OCI-M1 (cell line): Measurements from ENCODE around the gene GAL3ST3.
"Not testable (repeated sequence)": the region's sequence is repeated elsewhere in the genome, so short reads cannot be mapped to it uniquely, and the experiment has no call there.

Experiments used
- DNase-seq: peaks from one replicate; lab custom pipeline; 2025; lab: John Stamatoyannopoulos, UW

Gene GAL3ST3

GRCh38 chr11:66012946-66013761 is 35.8 kb downstream of the GAL3ST3 start:
- peak; percentile 48 for DNase-seq

DNA sequence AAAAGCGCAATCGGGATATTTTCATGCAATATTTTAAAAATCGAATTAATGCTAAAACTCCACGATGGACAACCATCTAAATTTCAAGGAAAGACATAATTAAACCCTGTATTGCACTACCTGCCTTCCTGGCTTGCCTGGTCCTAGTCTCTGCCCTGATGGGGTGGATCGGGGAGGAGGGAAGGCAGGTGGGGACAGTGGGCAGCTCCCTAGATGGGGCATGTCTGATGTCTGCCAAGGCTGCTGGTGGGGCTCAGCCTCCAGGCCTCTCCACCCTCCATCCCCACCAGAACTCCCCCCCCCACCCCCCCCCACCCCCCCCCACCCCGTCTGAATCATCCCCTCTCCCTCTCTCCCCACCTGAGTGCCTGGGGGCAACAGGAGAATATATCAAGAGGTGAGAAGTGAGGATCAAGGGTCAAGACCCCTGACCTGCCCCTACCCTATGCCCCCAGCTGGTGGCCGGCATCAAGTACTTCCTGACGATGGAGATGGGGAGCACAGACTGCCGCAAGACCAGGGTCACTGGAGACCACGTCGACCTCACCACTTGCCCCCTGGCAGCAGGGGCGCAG is 36.5 kb downstream of the GAL3ST3 start:
- no peak for DNase-seq

- DNase-seq: no peak
Measured at GRCh38 chr11:66011785-66012303, 37.1 kb downstream of the GAL3ST3 start, which contains the start of gene CST6. Gene CST6, plus strand, starts transcription at chr11:66012008. Its CDS starts 37 bp downstream, at chr11:66012045.

DNA sequence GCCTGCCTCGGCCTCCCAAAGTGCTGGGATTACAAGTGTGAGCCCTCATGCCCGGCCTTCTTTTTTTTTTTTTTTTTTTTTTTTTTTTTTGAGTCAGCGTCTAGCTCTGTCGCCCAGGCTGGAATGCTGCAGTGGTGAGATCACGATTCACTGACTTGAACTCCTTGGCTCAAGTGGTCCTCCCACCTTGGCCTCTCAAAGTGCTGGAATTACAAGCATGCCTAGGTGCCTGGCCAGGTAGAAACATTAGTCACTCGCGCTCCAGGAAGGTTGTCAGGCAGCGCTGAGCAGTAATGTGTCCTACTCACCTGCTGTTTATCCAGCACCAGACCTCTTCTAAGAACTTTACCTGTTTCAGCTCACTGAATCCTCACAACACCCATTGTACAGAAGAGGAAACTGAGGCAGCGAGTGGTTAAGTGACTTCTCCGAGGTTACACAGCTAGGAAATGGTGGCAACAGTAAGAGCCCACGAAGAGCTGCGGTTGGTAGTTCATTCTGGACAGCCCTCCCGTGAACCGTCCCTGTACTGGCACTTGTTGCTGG is 37.6 kb downstream of the GAL3ST3 start:
- no peak for DNase-seq

DNA sequence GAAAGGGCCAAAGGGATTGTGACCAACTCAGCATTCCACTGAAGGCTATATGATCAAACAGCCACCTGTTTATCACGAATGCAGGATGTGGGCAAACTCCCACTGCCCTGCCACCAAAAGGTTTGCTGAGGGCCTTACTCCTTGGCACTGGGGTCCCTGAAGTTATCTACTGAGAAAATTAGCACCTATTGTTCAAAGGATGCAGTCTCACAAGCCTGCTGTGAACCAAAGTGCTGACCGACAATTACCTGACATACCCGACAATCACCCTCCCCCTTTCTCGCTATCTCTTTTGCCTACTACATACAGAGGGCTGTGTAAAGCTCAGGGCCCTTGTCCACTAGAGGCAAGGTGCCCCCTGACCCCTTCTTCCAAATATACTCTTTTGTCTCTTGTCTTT is 38.9 kb downstream of the GAL3ST3 start:
- DNase-seq: not testable (repeated sequence)

GRCh38 chr11:66008468-66009101 is 40.4 kb downstream of the GAL3ST3 start:
- DNase-seq: no peak

DNA sequence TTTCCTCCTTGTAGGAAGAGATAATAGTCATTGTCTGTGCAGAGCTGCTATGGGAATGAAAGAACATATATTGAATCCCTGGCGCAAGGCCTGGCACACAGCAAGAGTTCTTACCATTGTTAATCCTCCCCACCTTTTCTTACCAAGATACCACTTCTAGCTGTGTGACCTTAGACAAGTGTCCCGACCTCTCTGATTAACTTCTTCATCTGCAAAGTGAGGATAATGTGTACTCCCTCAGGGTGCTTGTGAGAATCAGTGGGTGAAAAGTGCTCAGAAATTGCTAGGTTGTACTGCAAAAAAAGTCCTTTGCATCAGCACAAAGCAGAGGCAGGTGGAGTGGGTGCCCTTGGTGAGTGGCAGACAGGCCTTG is 40.9 kb downstream of the GAL3ST3 start:
- DNase-seq: no peak

GRCh38 chr11:66007201-66007634 is 41.7 kb downstream of the GAL3ST3 start:
- DNase-seq: peak; percentile 11

DNA sequence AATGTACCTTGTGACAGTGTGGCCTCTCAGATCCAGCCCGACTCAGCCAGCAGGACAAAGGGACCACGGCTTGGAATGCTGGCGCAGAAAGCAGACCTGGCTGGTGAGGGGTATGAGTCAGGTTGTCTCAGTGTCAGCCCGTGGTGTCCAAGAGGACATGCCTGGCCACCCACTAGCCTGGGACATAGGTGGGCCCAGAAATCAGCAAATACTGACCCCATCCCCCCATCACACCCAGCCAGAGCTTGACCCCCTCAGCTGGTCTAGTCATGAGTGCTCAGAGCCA is 42.1 kb downstream of the GAL3ST3 start:
- DNase-seq: no peak

DNA sequence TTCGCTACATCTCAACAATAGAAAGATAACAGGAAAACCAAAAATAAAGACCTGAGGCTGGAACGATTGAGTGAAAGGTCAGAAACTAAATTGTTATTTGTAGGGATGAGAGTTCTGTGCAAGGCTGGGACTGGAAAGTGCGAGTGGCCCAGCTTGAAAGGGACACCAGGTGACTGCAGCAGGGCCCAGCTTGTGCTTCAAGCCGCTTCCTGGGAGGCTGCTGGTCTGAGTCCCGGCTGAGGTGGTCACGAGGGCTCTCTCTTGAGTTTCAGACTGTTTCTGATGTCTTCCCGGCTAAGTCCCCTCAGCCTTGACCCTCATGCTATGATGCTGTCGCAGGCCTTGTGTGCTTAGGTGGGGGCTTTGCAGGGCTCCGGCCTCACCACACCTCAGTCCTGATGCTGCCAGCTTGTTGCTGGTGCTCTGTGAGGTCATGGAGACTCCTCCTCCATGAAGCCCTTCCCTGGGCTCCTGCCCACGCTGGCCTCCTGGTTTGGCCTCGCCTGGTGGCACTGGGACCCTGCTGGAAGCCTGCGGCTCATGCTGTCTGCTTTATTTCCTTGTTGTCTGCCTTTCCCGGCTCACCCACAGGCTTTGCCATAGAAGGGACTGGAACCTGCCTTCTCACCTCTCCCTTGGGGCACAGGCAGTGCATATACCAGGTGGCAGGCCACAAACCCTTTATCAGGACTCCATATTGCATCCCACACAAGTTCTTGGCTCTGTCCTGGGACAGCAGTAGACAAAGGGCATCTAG is 42.6 kb downstream of the GAL3ST3 start:
- DNase-seq: no peak

DNA sequence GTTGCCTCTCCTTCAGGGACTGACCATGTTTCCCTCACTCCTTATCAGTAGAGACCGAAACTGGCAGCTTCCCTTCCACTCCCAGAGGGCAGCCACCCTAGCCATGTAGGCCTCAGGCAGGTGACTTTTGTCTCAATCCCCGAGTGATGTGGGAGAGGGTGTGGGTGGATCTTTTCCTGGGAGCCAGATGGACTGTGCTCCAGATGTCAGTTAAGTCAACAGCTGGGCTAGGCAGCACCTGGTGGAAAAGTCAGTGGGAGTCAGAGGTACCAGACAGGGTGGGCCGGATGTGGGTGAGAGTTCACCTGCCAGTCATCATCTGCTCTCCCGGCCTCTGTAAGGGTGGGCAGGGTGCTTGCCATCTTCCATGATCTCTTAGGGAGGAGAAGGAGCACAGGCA is 44.8 kb downstream of the GAL3ST3 start:
- DNase-seq: no peak

- no peak for DNase-seq
Measured at GRCh38 chr11:66003291-66003690, 45.7 kb downstream of the GAL3ST3 start.

GRCh38 chr11:66002648-66003225 is 46.2 kb downstream of the GAL3ST3 start:
- peak; percentile 73 for DNase-seq

DNA sequence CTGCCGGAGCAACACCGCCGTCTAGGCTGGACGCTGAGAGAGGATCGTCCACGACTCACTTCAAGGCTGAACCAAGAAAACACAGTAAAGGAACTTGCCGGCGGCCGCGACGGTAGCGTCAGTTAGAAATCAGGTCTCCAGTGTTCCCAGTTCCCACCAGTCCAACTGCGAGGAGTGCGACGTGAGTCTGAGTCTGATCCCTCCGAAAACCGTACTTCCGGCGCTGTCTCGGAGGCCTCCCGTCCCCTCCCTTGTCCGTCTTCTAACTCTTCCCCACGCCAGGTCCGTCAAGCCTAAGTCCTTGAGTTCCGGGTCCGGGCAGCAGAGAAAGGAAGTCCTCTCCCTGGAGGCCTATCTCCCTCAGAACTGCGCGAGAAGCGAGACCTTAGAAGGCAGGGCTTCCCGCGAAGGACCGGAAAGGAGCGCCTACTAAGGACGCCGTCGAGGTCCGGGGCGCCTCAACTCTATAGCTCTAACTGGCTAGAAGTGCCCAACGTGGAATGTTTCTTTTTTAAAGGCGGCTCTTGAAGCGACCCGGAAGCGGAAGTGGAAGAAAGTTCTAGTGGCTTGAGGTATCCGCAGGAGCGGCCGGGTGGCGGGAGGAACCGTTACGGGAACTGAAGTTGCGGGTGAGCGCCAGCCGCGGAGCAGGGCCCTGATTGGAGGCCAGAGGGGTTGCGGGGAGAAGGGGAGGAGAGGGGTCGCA is 46.9 kb downstream of the GAL3ST3 start, which contains the start of the genes BANF1 and EIF1AD:
Gene BANF1 (plus strand): TSS at position 562 of the 706 bp plus-strand sequence. CDS start 748 bp downstream, outside the sequence.
Gene EIF1AD (minus strand): TSS at position 216 of the 706 bp plus-strand sequence. CDS start 1,768 bp downstream, outside the sequence.
- peak; percentile 99 for DNase-seq

GRCh38 chr11:65997286-65997685 is 51.7 kb downstream of the GAL3ST3 start:
- DNase-seq: peak; percentile 75

- DNase-seq: no peak
Measured at GRCh38 chr11:65992056-65992455, 56.9 kb downstream of the GAL3ST3 start.
